K562 (cell line): Measurements from ENCODE around the gene AMN1. TPM values are rescaled to one million over a fixed set of nuclear protein-coding genes. Genes with fewer than 3 reads are reported as not detected.

Experiments
- ATAC-seq: fragments of 200-7000 bp; cut with Tn5 transposase; 3 replicates; pipeline ENCODE4 v1.9.1; 2020; ENCODE audit warnings: moderate library complexity
- BruUV-seq: library from RNA; stranded (reverse); fragments of 400-500 nt; replicated peaks from 2 replicates; lab custom pipeline; 2021; lab: Mats Ljungman, UMichigan
- CTCF ChIA-PET: fragments of 300-600 bp; formaldehyde crosslinking; extraction: SDS; loops from one replicate; lab custom pipeline; 2021; ENCODE audit warnings: low intra/inter-chr PET ratio; lab: Yijun Ruan, JAX
- POLR2A ChIA-PET: fragments of 300-600, 350-650 bp; sonication (Branson Sonifier 250); formaldehyde crosslinking; extraction: SDS; loops from one replicate; lab custom pipeline; 2021; ENCODE audit warnings: antibody characterized with exemption, inconsistent platforms; lab: Yijun Ruan, JAX
- DNase-seq, 4 experiments: peaks; one replicate each; pipeline versions ENCODE4 v3.0.0 to v3.0.0-alpha.2; 2011 to 2018; ENCODE audit warnings: low spot score in 3 of 4, mixed read lengths in 3 of 4; ENCODE audit errors: extremely low read depth in 1 of 4
- FAIRE-seq: peaks from 2 replicates; lab custom pipeline; 2011; peaks lifted over from hg19 to GRCh38; lab: Jason Lieb, UNC
- H2AFZ ChIP-seq: 2 replicates; pipeline ENCODE4 v1.6.0; 2011; ENCODE audit warnings: low read depth, low read length, control low read depth, inconsistent platforms
- H3K27ac ChIP-seq: fragments of 200-600 bp; 3 replicates; pipeline ENCODE4 v1.8.0; 2011; ENCODE audit warnings: low read depth, mild to moderate bottlenecking, control low read depth, inconsistent platforms, low read length, moderate library complexity, mixed read lengths; ENCODE audit errors: extremely low read depth
- H3K27me3 ChIP-seq, 2 experiments: fragments of 300-600 bp in 1 of 2; 2 replicates in 1 of 2; 3 replicates in 1 of 2; pipeline versions ENCODE4 v1.6.0 to v1.8.0; 2011; ENCODE audit warnings: inconsistent platforms in 2 of 2, low read length in 2 of 2, mild to moderate bottlenecking in 1 of 2, mixed read lengths in 1 of 2, moderate library complexity in 1 of 2; ENCODE audit not compliant: control insufficient read depth in 2 of 2, insufficient read depth in 2 of 2
- H3K36me3 ChIP-seq: fragments of 300-600 bp; 3 replicates; pipeline ENCODE4 v1.8.0; 2011; ENCODE audit warnings: mild to moderate bottlenecking, low read length, inconsistent platforms; ENCODE audit not compliant: control insufficient read depth, insufficient read depth
- H3K4me1 ChIP-seq, 2 experiments: fragments of 200-600 bp in 1 of 2; replicated peaks in 1 of 2; 2 replicates in 1 of 2; 3 replicates in 1 of 2; pipeline versions ENCODE4 v1.5.1 to v1.8.0; 2011; ENCODE audit warnings: inconsistent platforms in 2 of 2, low read length in 2 of 2, mild to moderate bottlenecking in 1 of 2, mixed read lengths in 1 of 2, moderate library complexity in 1 of 2; ENCODE audit not compliant: control insufficient read depth in 2 of 2, insufficient read depth in 2 of 2
- H3K4me2 ChIP-seq: 2 replicates; pipeline ENCODE4 v1.6.1; 2011; ENCODE audit warnings: low read length, control low read depth, inconsistent platforms, mixed read lengths; ENCODE audit not compliant: insufficient read depth
- H3K4me3 ChIP-seq: fragments of 200-600 bp; sonication (generic), shearing (Covaris generic); 2 replicates; pipeline ENCODE4 v1.5.1; 2016; ENCODE audit warnings: control low read depth, inconsistent platforms
- H3K79me2 ChIP-seq: fragments of 200-600 bp; 3 replicates; pipeline ENCODE4 v1.8.0; 2011; ENCODE audit warnings: low read length, inconsistent platforms; ENCODE audit not compliant: control insufficient read depth, insufficient read depth
- H3K9ac ChIP-seq, 2 experiments: 2 replicates each; pipeline versions ENCODE4 v1.6.0 to v1.6.1; 2011; ENCODE audit warnings: low read depth in 2 of 2, low read length in 2 of 2, control low read depth in 1 of 2, inconsistent platforms in 1 of 2, mild to moderate bottlenecking in 1 of 2, mixed read lengths in 1 of 2; ENCODE audit not compliant: insufficient read depth in 1 of 2
- H3K9me1 ChIP-seq: one replicate; pipeline ENCODE4 v1.6.0; 2011; ENCODE audit warnings: inconsistent platforms, mild to moderate bottlenecking, low read length, moderate library complexity; ENCODE audit not compliant: control insufficient read depth, insufficient read depth
- H3K9me3 ChIP-seq: replicated peaks from 2 replicates; pipeline ENCODE4 v1.5.1; 2011; ENCODE audit warnings: low read depth, low read length, inconsistent platforms; ENCODE audit not compliant: control insufficient read depth, insufficient read depth
- H4K20me1 ChIP-seq: replicated peaks from 2 replicates; pipeline ENCODE4 v1.6.1; 2011; ENCODE audit warnings: low read length, inconsistent platforms, mixed read lengths; ENCODE audit not compliant: control insufficient read depth, insufficient read depth
- BRF2 ChIP-seq: IDR thresholded peaks from 3 replicates; pipeline ENCODE4 v1.6.1; 2011; ENCODE audit warnings: borderline replicate concordance, mild to moderate bottlenecking; ENCODE audit not compliant: insufficient read length, insufficient read depth
- CBFA2T3 ChIP-seq: fragments of 450-650 bp; IDR thresholded peaks from 2 replicates; pipeline ENCODE4 v1.6.1; 2017
- E2F3 ChIP-seq: fragments of 250-450 bp; sonication (Bioruptor Pico); IDR thresholded peaks from 2 replicates; pipeline ENCODE4 v1.4.0; 2020; ENCODE audit warnings: mild to moderate bottlenecking
- ELF1 ChIP-seq: fragments of 200-800 bp; sonication (Bioruptor generic); IDR thresholded peaks from 2 replicates; pipeline ENCODE4 v1.6.1; 2016; ENCODE audit warnings: missing genetic modification characterization, missing compliant biosample characterization
- EWSR1 ChIP-seq: fragments of 450-650 bp; IDR thresholded peaks from 2 replicates; pipeline ENCODE4 v1.6.1; 2018; ENCODE audit warnings: borderline replicate concordance, mild to moderate bottlenecking, low read depth, moderate library complexity; ENCODE audit not compliant: partially characterized antibody
- HNRNPLL ChIP-seq: fragments of 200-400 bp; formaldehyde crosslinking; IDR thresholded peaks from 2 replicates; pipeline ENCODE4 v1.6.1; 2017; ENCODE audit warnings: low read length, low read depth, mild to moderate bottlenecking; ENCODE audit not compliant: poor library complexity, severe bottlenecking
- WGBS: fragments of 100-300 bp; shearing (Covaris generic); methylation state at CpG from one replicate; pipeline ENCODE4 v1.1.6; 2016; ENCODE audit warnings: low coverage, mixed read lengths; ENCODE audit not compliant: insufficient coverage; ENCODE audit errors: missing lambda C conversion rate; 5-methylcytosine and 5-hydroxymethylcytosine counted together
- in situ Hi-C: fragments of 300-500 bp; cut with MboI; formaldehyde crosslinking; loops from 4 replicates; pipeline ENCODE4 v1.15.0; 2018; ENCODE audit warnings: inconsistent platforms, mixed read lengths
- intact Hi-C: fragments of 100-400 bp; cut with micrococcal nuclease; formaldehyde crosslinking; loops from 2 replicates; pipeline ENCODE4 v1.14.2; 2022
- polyA plus RNA-seq, 8 experiments: library from polyadenylated mRNA; depleted of rRNA in 4 of 8; stranded (reverse) in 5 of 8; unstranded in 3 of 8; fragments of >200 nt; fragmentation: Nextera tagmentation in 2 of 8; fragmentation: Illumina TruSeq in 1 of 8; extraction: Ambion mirVana in 2 of 8; extraction: Trizol in 1 of 8; gene quantifications; 2 replicates each; pipeline versions ENCODE4 v1.2.1 to v1.2.3, GENCODE V29; 2011 to 2014; ENCODE audit warnings: inconsistent platforms in 1 of 8, missing spikeins in 1 of 8
- total RNA-seq, 7 experiments: library from RNA; depleted of rRNA in 6 of 7; stranded (reverse); fragments of >200 nt in 6 of 7; fragmentation: Illumina TruSeq in 2 of 7; extraction: Trizol in 2 of 7; gene quantifications; 2 replicates each; pipeline versions ENCODE4 v1.2.1 to v1.2.3, GENCODE V29; 2011 to 2021; ENCODE audit warnings: low replicate concordance in 1 of 7

AMN1 gene
- total and polyA plus RNA-seq, 9 of the 15 experiments (the other 6 are each of a cell fraction or from before 2014, with no cell fraction given) = 5.2 to 27.6 (median 13.0) TPM

GRCh38 chr12:31658471-31659086 is 70.2 kb downstream of the AMN1 start:
- H3K9me1 ChIP-seq = no peaks in the 10 kb centered on the region
- POLR2A ChIA-PET = interaction anchor here (0.6 to 1.8 kb wide), 5 partner anchors 15 to 339 kb away, joined by 3 to 7 read pairs (median 3); partner anchors contain the start of gene DENND5B
- in situ Hi-C loops = loop anchor here (5.0 kb wide), 1 partner anchor 649 kb away; no protein-coding TSS in a partner anchor
- 22% methylated on average over 11 of the region's 11 CpGs for WGBS
- peak overlapping the region in 1 of 2 experiments; percentile 93; a peak in 2 of 4 replicates for H3K9ac ChIP-seq
- peaks cover 0 to 3% of the 10 kb centered on the region in 2 experiments; a peak in 2 of 5 replicates for H3K4me1 ChIP-seq
- peak overlapping the region; percentile 99 for H3K4me2 ChIP-seq
- H3K27ac ChIP-seq = peak overlapping the region; percentile 96
- no peak for DNase-seq
- no peak for FAIRE-seq
- no peaks in the 10 kb centered on the region for H3K79me2 ChIP-seq
- no peak for TF ChIP-seq E2F3 (CRISPR knock-in tag)
- TF ChIP-seq BRF2 = no peak
- 0 out of 2 replicates have a peak, but pooled peaks have one; percentile 2 for TF ChIP-seq CBFA2T3
- no peak for TF ChIP-seq HNRNPLL
- TF ChIP-seq EWSR1 = no peak
- TF ChIP-seq ELF1 (tag) = no peak
- TF ChIP-seq, all 486 proteins: peak for 1
- peak overlapping the region; percentile 62; the same call in 1 of the 2 replicates for H3K4me3 ChIP-seq
- CTCF ChIA-PET = no interaction called here
- intact Hi-C loops = loop anchor here (1.0 to 10.0 kb wide), 4 partner anchors 74 to 1096 kb away; partner anchors contain the start of gene YARS2
- H3K36me3 ChIP-seq = no peaks in the 10 kb centered on the region
- BruUV-seq = TSS peak; percentile 59
- peak; percentile 1; the same call in 1 of the 3 replicates for ATAC-seq
- no peaks in the 10 kb centered on the region for H3K27me3 ChIP-seq
- H4K20me1 ChIP-seq = no peaks in the 10 kb centered on the region
- H3K9me3 ChIP-seq = no peaks in the 10 kb centered on the region
- H2AFZ ChIP-seq = peak overlapping the region; percentile 99
